HG03135 (cell line): ENCODE data around the gene ZNF341.
"Not testable (repeated sequence)": the region's sequence is repeated elsewhere in the genome, so short reads cannot be mapped to it uniquely, and the experiment has no call there.

Experiments
- ATAC-seq: cut with Tn5 transposase; IDR thresholded peaks from one replicate; pipeline ENCODE4 v1.9.1; 2021; ENCODE audit warnings: mild to moderate bottlenecking, moderate library complexity; ENCODE audit not compliant: unreplicated experiment

Gene ZNF341

DNA sequence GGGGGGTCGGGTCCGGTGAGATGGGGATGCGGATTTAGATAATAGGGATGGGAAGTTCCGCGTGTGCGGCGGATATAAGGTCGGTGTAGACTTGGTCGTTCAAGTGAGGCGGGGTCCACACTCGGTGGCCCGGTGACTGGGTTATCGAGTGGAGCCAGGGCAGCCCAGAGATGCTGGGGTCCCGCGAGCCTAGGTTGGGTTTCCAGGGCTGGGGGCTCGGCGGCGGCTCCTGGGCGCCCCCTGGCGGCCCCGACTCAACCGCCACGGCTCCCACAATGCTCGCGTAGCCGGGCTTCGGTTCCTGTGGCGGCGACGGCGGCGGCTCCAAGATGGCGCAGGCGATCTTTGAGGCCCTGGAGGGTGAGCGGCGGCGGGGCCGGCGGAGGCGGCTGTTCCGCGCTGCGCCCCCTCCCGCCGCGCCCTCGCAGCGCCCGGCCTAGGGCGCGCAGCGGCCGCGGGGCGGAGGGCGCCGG, at the start of gene ZNF341:
Gene ZNF341 (plus strand): TSS at position 304 of the 473 bp plus-strand sequence. CDS start 26 bp downstream, at position 330.
- ATAC-seq, result peak; percentile 76

GRCh38 chr20:33684533-33685327, 47.1 kb upstream of the ZNF341 start:
- ATAC-seq, result no peak

DNA sequence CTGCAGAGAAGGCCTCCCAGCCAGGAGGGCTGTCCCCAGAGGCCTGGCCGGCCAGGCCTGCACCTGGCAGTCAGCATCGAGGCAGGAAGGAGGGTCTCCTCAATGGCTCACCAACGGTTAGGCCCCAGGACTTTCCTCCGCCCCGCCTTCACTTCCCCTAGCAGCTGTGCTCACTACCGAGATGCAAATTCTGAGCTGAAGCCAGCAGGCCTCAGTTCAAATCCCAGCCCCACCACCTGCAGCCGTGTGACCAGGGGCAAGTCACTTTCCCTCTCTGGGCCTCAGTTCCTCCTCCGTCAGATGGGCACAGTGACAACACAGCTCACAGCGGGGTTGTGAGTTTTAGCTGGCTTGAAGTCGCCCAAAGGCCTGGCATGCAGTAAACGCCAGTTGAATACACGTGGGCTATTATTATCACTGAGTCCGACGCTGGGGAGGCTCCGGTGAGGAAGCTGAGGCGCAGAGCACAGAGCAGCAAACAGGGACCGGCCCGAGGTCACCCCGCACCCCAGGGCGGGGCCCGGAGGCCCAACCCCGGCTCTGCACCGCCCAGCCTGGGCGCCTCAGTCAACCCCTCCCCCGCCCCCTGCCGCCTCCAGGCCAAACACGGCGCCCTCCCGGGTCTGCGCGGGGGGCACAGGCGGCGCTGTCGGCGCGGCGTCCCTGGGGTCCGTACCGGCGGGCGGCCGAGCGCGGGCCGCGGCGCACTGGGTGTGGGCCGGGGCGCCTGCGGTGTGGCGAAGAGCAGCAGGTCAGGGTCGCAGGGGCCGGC, 46.3 kb upstream of the ZNF341 start:
- ATAC-seq, result peak; percentile 44

DNA sequence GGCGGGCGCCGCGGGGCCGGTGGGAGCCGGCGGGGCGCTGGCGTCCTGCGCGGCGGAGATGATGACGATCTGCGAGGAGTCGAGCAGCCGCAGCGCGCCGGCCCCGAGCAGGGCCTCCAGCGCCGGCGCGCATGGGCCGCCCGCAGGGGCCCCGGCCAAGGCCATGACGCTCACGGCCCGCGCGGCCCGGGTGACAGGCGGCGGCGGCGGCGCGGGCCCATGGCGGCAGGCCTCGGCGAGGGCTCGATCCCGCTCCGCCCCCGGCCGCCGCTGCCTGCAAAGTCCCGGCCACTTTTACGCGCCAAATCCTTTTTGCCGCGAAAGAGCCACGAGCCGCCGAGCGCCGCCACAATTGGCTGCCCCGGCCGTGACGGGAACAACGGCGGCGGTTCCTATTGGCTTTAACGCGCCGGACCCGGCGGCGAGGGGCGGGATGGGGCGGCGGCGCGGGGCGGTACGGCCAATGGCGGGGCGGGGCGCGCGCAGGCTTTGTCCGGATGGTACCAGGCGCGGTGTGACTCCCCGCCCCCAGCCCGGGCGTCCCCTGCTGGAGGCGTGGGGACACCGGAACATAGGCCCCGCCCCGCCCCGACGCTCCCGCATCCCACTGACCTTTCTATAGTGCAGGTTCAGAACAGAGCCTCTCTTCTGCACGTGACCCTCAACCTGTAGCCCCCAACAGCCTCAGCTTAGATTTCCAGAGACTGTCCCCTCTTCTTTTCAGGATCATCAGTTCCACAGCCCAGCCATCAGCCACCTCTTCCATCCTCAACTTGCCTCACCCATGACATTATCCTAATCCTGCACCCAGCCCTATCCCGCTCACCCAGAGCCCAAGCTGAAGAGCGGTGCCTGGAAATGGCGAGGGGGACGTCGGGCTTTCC, 45.5 kb upstream of the ZNF341 start, which contains the start of gene E2F1:
Gene E2F1 (minus strand): TSS at position 286 of the 884 bp plus-strand sequence. CDS start 121 bp downstream, at position 165.
- ATAC-seq, result peak; percentile 79

DNA sequence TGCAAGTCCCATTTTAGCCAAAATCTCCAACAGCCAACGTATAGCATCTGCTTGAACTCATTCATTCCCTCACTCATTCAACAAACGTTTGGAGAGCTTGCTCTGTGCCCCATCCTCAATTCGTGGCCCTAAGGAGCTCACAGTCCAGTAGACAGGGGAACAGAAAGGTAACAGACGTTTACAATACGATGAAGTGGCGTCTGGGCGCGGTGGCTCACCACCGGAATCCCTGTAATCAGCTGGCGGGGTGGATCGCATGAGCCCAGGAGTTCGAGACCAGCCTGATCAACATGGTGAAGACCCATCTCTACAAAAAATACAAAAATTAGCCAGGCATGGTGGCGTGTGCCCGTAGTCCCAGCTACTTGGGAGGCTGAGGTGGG, 44.8 kb upstream of the ZNF341 start:
- no peak for ATAC-seq

DNA sequence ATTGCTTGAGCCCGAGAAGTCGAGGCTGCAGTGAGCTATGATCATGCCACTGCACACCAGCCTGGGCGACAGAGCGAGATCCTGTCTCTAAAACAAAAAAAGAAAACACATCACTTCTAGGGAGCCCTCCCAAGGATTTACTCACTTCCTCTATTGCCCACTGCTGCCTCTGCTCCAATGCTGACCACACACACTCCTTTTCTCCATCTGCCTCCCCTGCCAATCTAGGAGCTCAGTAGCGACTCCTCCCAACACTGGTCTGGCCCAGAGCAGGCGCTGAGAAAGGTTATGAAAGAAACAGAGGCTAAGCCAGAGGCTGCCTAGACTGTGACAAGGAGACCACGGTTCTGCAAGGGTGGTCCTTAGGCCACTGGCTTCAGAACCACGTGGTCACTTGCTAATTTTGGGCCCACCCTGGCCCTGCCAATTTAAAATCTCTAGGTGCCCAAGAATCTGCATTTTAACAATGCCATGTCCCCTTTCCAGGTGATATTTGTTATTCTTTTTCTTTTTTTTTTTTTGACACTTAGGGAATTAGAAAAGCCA, 44.4 kb upstream of the ZNF341 start:
- no peak for ATAC-seq

DNA sequence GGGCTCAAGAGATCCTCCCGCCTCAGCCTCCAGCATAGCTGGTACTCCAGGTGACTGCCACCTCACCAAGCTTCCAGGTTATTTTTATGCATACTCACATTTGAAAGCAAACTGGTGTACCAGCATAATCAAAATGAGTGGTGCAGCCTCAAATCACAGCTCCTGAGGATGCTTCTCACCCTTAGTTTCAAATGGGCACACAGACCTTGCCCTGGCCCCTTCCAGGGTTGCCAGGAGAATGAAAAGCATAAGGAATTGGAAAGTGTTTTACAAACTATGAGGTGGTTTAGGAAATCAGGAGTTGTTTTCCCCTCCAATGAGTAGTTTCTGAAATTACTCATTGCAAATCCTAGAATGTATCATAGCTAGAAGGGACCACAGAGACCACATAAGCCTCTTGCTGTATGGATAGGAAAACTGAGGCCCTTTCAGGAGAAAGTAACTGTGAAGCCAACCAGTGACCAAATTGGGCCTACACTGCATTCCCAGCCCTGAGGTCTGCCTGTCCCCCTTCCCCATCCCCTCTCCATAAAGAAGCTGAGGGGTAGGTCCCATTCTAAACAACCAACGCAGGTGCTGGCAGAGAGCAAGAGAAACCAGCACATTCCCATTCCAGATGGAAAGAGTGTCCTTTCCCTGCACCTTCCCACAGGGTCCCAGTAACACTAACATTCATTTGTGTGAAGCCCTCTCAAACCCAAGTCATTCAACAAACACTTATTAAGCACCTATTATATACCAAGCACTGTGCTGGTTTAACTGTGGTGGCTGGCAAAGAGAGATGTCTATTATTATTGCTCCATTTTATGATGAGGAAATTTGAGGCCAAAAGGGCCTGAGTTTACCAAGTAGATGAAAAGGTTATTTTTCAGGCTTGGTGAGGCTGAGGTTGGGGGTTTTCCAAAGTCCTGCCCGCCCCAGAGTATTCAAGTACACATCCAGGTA, 43.5 kb upstream of the ZNF341 start:
- ATAC-seq, result no peak

DNA sequence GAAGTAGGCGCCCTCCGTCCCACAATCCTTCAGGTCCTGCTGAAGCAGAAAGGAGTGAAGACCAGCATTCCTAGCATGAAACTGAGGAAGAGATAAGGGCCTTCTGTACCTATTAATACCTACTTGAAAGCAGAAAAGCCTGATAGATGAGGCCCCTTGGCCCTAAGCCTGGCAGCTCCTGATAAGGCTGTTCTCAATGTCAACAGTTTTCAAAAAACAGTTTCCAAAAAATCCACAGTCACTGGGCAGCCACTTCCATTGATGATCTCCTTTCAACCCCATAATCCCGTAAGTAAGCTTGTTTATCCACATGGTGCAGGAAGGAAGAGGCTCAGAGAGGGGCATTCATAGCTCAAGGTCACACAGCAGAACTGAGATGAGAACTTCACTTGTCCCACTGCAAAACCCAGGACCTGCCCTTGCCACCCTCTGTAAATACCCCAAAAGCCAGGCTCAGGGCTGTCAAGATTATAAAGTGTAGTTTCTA, 42.8 kb upstream of the ZNF341 start:
- no peak for ATAC-seq

DNA sequence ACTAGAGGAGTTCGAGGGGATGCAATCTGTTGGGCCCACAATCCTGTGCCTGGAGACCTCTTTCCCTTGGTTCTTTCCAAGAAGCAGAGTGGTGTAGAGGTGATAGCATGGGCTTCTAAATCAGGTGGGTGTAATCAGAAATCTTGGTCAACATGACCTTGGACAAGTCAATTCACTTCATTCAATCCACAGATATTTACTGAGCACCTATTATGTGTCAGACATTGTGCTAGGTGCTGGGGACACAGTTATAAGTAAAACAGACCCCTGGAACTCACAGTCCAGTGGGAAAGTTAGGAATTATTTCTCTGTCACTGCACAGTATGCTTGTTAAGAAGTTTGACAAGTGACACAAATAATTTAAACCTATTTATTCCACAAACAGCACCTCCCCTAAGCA, 42.3 kb upstream of the ZNF341 start:
- ATAC-seq, result no peak

DNA sequence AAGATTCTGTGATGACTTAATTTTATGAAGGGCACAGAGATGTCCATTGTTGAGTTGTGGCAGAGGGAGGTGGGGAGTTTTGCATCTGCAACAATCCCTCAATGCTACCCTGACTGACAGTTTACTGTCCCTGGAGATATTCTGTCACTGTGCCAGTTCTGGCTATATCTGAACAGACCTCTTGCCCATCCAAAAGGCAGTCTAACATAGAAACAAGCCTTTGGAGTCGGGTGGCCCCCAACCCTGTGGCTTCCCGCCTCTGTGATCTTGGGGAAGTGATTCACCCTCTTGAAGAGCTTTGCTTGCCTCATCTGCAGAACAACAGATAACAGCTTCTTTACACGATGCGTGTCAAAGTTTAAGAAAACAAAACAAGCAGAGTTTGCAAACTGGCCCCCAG, 41.8 kb upstream of the ZNF341 start:
- no peak for ATAC-seq

DNA sequence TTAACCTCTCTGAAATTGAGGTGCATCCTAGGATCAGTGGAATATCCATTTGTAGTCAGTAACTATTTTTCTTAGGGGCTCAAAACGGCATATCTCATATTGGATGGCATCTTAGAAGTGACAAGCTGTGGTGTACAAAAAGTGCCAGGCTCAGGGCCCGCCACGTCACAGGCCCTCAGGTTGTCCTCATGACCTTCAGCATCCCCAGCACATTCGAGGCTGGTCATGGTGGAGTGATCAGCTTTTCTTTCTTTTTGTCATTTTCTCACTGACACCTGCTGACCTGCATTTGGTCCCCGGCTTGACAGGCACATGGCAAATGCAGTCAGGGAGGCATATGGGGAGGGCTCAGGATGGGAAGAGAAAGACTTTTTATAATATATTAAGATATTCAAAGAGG, 38.5 kb upstream of the ZNF341 start:
- no peak for ATAC-seq

DNA sequence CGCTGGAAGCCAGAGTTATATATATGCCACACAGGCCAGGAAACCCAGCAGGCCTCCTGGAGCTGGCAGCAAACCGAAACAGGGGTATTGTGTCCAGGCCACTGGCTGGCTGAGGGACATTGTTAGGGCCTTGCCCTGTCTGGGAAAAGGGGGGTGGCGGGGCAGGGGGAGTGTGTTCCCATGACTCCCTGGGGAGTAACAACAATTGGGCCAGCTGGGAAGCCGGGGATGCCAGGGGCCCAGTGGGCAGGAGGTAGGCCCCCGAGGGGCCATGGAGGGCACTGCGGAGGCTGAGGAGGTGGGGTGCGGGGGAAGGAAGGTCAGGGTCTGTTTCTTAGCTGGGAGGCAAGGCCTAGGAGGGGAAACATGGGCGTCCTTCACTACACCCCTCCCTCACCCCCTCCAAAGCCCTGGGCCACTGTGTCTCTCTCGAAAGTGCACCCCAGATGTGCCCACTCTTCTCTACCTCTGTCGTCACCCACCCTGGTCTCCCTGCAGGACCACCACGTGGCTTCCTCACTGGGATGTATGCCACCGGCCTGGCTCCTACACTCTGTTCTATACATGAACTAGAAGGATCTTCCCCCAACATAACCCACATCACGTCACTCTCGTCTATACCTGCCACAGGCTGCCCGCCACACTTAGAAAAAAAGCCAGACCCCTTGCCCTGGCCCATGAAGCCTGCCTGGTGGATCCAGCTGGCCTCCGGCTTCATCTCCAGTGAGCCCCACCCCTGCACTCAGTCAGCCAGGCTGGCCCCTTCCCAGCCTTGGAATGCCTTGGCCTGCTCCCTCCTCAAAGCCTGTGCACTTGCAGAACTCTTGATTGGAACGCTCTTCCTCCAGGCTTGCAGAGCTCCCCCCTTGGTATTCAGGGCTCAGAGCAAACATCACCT, 37.8 kb upstream of the ZNF341 start:
- ATAC-seq, result no peak

DNA sequence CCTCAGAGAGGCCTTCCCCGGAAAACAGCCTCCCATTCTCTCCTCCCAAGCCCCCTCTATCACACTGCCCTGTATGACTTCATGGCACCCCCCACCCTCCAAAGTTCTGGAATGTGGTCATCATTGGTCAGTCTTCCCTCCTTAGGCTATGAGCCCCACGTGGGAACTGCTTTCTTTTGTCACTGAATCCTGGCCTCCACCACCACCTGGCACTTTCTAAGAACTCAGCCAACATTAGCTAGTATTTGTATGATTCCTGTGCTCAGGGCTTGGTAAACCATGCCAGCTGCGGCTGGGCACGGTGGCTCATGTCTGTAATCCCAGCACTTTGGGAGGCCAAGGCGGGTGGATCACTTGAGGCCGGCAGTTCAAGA, 37.2 kb upstream of the ZNF341 start:
- no peak for ATAC-seq

- ATAC-seq, result no peak
These were observed 35.3 kb upstream of the ZNF341 start for GRCh38 chr20:33696448-33696847.

GRCh38 chr20:33697129-33697528, 34.7 kb upstream of the ZNF341 start:
- ATAC-seq, result no peak

GRCh38 chr20:33698966-33699365, 32.8 kb upstream of the ZNF341 start:
- ATAC-seq, result not testable (repeated sequence)

GRCh38 chr20:33700696-33701441, 30.9 kb upstream of the ZNF341 start:
- not testable (repeated sequence) for ATAC-seq
